Pons (tissue), 1 donor: ENCODE measurements around the gene NCOA5.
"Not testable (repeated sequence)": the region's sequence is repeated elsewhere in the genome, so short reads cannot be mapped to it uniquely, and the experiment has no call there.

Experiments used
- DNase-seq: peaks from one replicate; pipeline ENCODE4 v3.0.0-alpha.2; 2016; ENCODE audit warnings: low spot score

Gene NCOA5

DNA sequence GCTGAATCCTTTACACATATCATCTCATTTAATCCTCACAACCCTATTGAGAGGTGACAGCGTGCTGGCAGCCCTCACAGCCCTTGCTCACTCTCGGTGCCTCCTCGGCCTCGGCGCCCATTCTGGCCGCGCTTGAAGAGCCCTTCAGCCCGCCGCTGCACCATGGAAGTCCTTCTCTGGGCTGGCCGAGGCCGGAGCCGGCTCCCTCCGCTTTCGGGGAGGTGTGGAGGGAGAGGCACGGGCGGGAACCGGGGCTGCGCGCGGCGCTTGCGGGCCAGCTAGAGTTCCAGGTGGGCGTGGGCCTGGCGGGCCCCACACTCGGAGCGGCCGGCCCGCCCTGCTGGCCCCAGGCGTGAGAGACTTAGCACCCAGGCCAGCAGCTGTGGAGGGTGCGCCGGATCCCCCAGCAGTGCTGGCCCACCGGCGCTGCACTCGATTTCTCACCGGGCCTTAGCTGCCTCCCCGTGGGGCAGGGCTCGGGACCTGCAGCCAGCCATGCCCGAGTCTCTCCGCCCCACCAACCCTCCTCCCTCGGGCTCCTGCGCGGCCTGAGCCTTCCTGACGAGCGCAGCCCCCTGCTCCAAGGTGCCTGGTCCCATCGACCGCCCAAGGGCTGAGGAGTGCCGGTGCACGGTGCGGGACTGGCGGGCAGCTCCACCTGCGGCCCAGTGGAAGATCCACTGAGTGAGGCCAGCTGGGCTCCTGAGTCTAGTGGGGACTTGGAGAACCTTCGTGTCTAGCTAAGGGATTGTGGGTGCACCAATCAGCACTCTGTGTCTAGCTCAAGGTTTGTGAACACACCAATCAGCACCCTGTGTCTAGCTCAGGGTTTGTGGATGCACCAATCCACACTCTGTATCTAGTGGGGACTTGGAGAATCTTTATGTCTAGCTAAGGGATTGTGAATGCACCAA, 2.1 kb upstream of the NCOA5 start:
- DNase-seq, result not testable (repeated sequence)

DNA sequence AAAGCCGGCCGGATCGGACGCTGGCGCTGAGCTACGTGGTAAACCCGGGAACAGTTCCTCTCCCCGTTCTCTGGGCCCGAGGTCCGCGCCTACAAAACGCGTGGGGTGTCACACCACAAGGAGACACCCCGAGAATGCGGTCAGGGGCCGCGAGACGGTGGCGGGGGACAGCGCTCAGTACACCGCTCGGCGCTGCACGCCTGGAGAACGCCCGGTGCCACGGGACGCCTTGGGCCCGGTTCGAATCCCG, 670 bp downstream of the NCOA5 start:
- no peak for DNase-seq

DNA sequence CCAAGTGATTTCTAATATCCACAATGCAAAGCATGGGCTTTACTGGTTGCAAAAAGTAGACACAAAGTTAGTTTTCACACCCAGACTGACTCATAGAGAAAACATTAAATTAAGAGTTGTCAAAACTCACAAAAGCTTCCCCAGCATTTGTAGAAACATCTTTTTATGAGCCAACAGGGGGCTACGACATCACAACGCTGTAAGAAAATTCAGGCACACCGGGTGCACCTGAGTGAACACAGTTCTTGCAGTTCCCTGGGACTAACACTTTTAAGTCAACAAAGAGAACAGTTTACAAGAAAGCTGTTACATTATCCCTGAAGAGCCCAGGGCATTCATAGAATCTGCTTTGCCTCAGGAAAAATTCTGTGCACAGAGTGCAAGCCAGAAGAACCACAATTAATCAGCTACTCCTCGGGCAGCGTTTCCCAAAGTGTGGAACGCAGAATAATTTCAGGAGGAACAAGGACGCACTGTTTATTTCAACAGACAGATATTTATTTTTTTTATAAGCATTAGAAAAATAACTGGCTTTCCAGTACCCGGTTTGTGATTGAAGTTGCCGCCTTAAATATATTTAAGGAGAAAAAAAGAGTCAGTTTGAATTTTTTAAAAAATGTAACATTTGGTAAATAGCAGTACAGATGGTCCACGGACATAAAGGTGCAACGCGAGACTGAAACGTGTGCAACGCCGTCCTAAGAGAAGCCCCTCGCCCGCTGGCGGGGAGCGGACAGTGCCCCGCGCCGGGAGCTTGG, 1.2 kb downstream of the NCOA5 start:
- DNase-seq, result peak; percentile 43

DNA sequence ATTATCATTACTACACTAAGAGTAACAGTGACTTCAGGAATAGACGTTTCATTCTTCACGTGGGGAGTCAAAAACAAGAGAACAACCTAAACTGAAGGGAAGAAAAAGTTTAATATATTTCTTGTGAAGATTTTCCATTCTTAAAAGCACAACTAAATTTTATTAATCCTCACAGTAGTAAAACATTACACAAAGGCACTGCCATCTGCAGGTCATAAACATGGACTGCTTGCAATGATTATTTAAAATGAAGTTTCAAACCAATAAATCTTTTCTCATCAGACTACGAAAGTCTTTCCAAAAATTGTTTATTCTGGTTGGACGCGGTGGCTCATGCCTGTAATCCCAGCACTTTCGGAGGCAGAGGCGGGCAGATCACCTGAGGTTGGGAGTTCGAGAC, 2.6 kb downstream of the NCOA5 start:
- peak; percentile 50 for DNase-seq

DNA sequence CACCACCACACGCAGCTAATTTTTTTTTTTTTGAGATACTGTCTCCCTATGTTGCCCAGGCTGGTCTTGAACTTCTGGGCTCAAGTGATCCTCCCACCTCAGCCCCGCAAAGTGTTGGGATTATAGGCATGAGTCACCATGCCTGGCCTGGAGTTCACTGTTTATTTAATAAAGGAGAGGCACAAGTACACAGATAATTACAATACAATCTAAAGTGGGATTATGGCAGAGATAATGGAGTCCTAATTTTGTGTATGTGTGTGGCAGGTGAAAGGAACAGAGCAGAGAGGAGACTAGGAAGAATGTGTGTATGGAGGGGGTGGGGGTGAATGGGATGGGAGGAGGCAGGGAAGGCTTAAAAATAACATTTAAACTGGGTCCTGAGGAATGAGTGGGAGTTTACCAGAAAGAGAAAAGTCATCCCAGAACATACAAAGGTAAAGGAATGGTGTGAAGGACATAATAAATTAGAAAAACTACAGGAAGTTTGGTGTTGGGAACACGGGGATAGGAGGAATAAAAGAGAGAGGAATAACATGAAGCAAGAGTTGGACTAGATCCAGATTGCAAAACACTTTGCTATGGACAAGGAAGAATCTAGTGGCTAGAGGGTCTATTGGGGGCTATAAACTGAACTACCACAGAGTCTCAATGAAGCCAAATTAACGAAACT, 4.4 kb downstream of the NCOA5 start:
- no peak for DNase-seq

DNA sequence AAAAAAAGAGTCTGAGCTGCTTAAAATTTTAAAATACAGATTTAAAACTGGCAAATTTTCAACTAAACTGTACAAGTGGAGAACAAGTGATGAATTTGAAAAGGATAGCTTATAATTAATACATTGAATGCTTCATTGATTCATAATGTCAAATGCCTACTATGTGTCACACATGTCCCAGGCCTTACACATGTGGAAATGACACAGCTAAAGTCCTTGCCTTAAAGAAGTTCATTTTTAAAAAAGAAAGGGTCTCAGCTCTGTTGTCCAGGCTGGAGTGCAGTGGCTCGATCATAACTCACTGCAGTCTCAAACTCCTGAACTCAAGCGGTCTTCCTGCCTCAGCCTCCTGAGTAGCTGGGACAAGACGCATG, 5.0 kb downstream of the NCOA5 start:
- no peak for DNase-seq

DNA sequence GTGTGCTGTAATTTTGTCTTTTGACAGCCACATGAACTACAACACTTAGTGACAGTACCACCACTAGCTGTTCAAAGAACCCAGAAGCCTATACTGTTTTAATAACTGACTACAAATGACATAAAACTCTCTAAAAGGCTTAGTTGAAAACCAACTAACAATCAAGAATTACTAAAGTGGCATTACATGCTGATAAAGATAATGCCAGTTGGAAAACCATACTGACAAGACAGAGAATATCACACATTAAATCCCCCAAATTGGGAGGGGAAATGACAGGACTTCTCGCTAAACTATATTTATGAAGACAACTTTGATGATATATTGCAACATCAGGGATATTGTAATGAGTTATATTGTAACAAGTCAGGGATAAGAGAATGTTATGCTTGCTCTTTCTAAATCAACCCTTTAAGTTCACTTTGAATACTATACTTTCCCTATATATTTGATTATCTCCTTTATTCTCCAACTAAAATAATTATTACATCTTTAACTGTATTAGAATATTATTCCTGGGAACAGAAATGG, 6.2 kb downstream of the NCOA5 start:
- no peak for DNase-seq

DNA sequence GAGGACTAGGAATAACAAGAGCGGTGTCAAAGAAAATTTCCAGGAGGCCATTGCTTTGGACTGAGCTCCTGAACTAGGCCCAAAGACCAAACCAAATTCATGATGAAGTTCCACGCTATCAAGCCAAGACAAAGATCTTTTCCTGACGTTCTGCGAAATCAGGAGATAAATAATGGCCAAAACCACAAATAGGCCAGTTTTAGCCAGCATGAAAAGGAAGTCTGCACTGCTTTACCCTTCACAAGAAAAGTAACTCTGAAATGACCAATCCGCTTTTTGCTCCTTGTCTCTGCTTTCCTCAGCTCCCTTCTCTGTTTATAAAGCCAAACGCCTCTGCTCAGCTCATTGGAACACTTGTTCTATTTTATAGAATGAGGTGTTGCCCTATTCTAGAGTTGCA, 6.7 kb downstream of the NCOA5 start:
- DNase-seq, result peak; percentile 58

DNA sequence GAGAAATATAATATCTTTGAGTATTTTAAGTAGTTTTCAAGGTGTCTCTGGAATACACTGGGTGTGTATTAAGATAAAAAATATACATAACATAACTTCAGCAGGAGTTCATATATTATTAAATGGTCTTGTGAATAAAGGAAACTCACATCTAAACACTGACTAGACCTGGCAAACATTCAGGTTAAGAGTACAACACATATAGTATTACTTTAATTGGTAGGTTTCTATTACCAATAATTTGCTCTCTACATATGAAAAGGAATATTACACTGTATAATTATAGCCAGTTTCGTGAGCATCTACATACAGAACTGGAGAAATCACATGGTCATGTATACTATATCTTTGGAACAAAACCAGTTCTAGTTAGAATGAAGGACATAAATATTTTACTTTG, 8.7 kb downstream of the NCOA5 start:
- DNase-seq, result no peak

DNA sequence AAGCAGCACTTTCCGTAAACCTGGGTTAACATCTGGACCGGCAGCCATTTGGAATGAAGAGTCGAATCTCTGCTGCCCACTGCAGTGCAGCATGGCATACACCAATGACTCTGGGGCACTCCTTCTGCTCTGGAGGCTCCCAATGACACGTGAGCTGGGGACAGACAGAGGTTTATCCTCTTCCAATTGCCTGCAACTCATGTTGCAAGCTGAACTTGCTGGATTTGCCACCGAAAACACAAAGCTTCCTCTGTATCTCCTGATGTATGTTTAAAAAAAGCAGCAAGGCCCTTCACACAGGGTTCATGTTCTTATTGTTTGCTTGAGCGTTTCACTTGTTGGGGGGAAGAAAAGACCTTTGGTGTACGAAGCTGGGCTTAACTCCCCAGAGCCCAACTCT, 10.8 kb downstream of the NCOA5 start:
- DNase-seq, result peak; percentile 73

DNA sequence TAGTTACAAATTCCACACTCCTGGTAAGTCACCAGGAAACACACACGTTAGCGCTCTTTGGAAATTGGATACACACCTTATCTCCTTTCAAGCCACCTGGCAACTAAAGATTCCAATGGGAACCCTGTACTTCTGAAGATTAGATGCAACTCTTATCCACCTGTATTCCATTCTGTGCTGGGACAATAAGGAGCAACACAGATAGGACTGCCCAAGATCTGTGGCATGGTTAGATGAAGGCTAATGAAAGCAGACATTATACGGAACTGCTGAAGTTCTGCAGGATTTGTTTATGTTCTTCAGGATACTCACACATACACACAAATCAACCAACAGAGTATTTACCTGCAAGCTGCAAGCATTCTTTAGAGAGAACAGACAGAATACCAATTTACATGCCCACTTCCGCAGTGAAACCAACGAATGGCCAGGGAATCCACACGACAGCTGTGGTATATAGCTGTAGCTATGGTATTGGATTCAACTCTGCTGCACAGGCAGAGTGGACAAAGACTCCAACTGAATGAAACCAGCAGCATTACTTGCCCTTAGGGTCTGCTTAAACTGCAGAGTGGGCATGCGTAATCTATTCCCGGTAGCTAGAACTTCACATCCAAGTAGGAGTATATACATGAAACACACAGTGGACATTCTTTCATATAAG, 12.0 kb downstream of the NCOA5 start:
- no peak for DNase-seq

DNA sequence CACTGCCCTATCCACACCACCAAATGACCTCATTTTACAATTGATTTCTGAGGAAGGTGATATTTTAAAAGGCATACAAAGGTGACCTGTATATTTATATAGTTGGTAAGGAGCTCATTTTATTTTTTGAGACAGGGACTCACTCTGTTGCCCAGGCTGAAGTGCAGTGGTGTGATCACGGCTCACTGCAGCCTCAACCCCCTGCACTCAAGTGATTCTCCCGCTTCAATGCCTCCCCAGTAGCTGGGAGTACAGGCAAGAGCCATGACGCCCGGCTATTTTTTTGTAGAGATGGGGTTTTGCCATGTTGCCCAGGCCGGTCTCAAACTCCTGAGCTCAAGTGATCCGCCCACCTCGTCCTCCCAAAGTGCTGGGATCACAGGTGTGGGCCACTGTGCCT, 13.0 kb downstream of the NCOA5 start:
- DNase-seq, result no peak

DNA sequence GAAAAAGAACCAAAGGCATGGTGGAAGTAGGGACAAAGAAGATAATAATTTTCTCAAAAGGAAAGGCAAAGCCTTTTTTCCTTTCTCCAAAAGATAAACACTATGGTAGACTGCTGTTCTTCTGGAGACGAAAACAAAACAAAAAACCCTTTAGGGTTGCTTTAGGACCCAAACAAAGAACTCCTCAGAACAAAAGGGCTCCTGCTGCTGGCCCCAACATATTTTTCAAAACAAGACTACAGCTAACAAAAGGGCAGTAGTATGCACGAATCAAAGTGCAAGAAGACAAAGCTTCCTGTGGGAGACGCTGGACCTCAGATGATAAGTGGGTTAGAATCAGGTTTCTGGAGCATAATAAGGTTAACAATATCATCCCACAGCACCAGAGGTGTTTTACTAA, 15.8 kb downstream of the NCOA5 start:
- peak; percentile 70 for DNase-seq

DNA sequence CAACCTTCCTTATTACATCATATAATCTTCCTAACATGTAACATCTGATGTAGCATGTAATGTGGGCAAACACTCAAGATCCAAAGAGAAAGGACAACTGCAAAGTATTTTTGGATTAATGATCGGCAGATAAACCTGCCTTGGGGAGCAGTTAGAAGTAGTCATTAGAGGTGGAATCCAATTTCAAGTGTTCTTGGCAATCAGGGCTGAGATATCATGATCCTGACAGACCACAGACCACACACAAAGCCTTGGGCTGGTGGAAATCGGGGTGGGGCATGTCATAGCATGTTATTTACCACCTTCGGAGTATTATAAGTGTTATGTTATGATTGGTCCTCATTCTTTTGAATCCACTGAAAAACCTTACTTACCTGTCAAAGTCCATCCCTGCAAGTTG, 16.3 kb downstream of the NCOA5 start:
- DNase-seq, result no peak

DNA sequence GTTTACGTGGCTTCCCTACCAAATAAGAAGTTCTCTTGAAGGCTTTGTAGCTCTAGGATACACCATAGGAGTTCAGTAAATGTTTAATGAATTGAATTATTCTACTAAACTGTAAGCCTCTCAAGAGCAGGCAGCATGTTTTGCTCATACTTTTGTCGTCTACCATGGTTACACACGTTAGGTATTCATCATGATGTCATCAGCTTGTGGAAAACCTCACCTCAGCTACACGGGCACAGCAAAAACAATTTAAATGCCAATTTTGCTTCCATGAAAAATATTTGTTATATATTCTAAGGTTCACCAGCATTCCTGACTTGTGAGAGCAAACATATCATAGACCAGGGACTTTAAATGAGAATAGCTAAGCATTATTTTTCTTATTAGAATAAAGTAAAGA, 16.7 kb downstream of the NCOA5 start:
- no peak for DNase-seq

DNA sequence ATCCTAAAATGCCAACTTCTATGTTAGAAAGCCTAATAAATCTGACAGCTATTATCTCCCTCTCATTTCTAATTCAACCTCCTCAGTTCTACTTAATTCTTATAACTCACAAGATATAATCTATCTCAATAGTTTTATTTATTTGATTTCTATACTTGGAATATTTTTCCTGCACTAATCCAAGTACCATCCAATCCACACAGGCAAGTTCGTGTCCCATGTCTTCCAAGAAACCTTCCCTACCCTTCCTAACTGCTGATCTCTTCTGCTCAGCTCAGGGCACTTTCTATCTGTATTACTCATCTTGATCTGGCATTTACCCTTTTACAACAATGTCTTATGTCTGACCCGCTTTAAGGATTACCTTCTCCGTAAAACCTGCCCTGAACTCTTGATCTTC, 18.2 kb downstream of the NCOA5 start:
- DNase-seq, result no peak

DNA sequence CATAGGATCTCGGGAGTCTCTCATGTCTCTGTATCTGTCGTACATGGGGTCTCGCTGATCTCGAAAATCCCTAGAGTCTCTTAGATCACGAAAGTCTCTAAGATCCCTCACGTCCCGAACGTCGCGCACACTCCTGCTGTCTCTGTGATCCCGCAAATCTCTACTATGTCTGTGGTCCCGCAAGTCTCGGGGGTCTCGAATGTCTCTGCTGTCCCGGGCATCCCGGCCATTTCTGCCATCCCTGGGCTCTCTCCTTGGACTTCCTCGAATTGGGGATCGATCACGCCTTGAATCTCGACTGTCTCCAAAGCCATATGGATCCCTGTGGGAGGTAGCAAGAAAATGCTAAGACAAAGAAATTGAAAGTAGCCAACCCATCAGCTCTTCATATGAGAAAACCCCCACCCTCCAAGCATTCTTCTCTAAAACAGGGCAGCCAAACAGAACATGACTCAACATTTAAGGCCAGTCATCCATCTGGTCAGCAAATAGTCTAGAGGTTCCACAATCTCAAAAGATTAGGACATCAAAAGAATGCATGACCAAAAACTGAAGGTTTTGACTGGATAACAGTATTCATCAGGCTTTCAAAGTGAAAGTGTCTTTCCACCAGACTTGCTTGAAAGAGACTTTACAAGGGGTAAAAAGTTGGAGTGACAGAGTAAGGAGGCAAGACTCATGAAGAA, 19.4 kb downstream of the NCOA5 start:
- no peak for DNase-seq

DNA sequence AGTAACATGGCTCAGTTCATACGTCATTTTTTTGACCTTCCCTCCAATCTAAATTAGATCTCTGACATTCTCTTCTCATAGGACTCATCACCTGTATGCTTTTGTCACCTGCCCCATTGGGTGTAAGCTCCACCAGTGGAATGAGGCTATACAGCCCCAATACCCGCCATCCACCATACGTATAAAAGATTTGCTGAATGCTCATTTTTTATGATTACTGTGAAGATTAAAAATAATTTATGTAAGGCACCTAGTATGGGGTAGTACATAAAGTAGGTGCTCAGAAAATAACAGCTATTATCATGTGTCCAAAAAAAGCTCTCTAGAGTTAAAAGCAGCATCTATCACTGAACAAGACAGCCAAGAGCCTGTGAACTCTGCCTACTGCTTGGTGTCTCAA, 24.1 kb downstream of the NCOA5 start:
- no peak for DNase-seq

DNA sequence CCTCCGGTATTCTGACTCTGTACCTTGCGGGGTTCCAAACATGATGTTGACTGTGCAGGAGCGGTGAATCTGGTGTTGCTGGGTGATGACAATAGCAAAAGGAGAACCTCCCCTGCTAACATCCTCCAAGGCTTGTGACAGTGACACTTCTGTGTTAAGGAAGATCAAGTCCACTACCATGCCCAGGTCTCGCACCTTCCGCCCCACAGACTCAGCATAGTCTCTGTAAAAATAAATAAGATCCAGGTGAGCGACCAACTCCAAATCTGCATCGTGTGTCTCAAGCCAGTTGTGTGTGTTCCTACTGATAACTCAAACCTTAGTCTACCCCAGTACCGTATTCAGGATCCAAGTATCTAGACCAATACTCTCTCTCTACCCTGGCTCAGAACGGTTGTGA, 24.8 kb downstream of the NCOA5 start:
- no peak for DNase-seq

DNA sequence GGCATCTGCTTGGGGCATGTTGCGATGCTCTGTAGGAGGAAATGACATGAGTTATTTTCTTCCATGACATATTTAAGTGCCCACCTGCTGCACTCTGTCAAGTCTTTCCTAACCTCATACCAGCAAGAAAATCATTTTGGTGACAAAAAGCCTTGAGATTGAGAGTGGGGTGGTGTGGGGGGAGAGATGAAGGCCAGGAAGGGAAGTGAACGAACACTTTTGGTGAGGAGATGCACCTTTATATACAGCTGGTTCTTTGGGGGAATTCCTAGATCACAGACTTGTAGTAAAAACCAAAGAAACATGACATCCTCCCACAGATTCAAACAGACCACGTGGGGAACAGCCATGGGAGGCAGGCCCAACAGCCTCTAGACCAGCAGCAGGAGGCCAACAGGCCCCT, 26.1 kb downstream of the NCOA5 start:
- DNase-seq, result no peak

DNA sequence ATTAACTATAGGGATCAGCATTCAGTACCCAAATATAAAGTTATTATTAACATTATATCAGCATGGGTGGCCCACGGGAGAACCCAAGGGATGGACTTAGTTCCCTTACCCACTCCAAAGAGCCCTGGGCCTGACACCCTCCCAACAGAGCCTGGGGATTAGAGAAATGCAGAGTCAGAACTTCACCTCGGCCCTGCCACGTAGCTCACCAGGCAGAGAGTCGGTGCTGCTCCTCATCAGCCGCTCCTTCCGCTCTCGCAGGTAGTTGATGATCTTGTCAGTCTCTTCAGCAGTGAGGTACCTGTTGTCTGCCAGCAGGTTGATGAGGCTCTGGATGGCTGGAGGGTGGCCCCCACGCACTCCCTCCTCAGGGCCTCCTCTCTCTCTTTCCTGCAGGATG, 26.6 kb downstream of the NCOA5 start:
- DNase-seq, result no peak

DNA sequence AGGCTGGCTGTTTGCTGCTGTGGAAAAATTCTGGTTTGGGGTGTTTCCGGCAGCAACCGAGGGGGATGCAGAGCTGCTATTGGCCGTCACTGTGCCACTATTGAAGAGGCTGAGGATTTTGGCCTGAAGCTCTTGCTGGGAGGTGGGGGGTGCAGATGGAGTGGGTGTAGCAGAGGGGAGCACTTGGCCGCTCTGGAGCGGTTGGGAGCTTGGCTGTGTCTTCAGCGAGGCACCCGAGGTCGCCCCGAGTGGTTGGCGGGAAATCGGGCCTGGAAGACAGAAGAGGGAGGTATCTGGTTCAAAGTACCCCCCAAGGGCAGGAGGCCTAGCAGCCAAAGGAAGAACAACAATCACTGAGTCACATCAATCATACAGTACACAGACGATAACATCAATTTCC, 27.1 kb downstream of the NCOA5 start:
- DNase-seq, result no peak
